HCT116 (cell line): ENCODE measurements around the gene FCRLB. TPM values are rescaled to one million over a fixed set of nuclear protein-coding genes. Genes with fewer than 3 reads are reported as not detected.

ENCODE experiments used
- ATAC-seq: fragments of 200-7000 bp; cut with Tn5 transposase; 2 replicates; pipeline ENCODE4 v1.9.1; 2020; ENCODE audit warnings: mild to moderate bottlenecking, moderate library complexity
- BruUV-seq: library from RNA; stranded (reverse); fragments of 400-500 nt; replicated peaks from 2 replicates; lab custom pipeline; 2021; lab: Mats Ljungman, UMichigan
- CTCF ChIA-PET: fragments of 300-600 bp; sonication (Branson Sonifier 250); formaldehyde crosslinking; loops from one replicate; lab custom pipeline; 2021; ENCODE audit warnings: antibody characterized with exemption; lab: Charles Lee
- POLR2A ChIA-PET: fragments of 300-600, 350-600 bp; sonication (Branson Sonifier 250); formaldehyde crosslinking; loops from one replicate; lab custom pipeline; 2021; ENCODE audit warnings: antibody characterized with exemption; lab: Charles Lee
- RAD21 ChIA-PET, 2 experiments: fragments of 300-600 bp; sonication (Branson Sonifier 250); formaldehyde crosslinking; loops; one replicate each; lab custom pipeline; 2023; ENCODE audit warnings: low total read pairs in 2 of 2; ENCODE audit not compliant: uncharacterized antibody in 2 of 2, unreplicated experiment in 2 of 2, low non-redundant PET in 1 of 2; lab: Charles Lee
- DNase-seq: peaks from one replicate; pipeline ENCODE4 v3.0.0-alpha.2; 2010; ENCODE audit warnings: low read depth, low spot score
- H2AFZ ChIP-seq: fragments of 200-600 bp; shearing (Covaris generic), sonication (generic); 2 replicates; pipeline ENCODE4 v1.6.1; 2017; ENCODE audit warnings: low read depth, mixed run types, mixed read lengths, antibody characterized with exemption, low read length; ENCODE audit not compliant: poor library complexity, severe bottlenecking
- H3K27ac ChIP-seq: 2 replicates; pipeline ENCODE4 v1.5.1; 2012; ENCODE audit warnings: low read depth, low read length
- H3K27me3 ChIP-seq: fragments of 200-600 bp; sonication (generic); 2 replicates; pipeline ENCODE4 v1.6.1; 2016; ENCODE audit warnings: mixed run types, low read length, mixed read lengths; ENCODE audit not compliant: insufficient read depth
- H3K36me3 ChIP-seq, 2 experiments: fragments of 200-500 bp in 1 of 2; fragments of 200-600 bp in 1 of 2; sonication (Bioruptor generic) in 1 of 2; sonication (generic) in 1 of 2; 2 replicates each; pipeline versions ENCODE4 v1.5.1 to v1.6.1; 2014 to 2016; ENCODE audit warnings: low read length in 2 of 2, inconsistent platforms in 1 of 2, mixed read lengths in 1 of 2, mixed run types in 1 of 2; ENCODE audit not compliant: insufficient read depth in 2 of 2, control insufficient read depth in 1 of 2
- H3K4me1 ChIP-seq, 2 experiments: fragments of 200-600 bp in 1 of 2; sonication (generic) in 1 of 2; 2 replicates each; pipeline versions ENCODE4 v1.5.1 to v1.6.1; 2012 to 2017; ENCODE audit warnings: low read length in 2 of 2, inconsistent platforms in 1 of 2, mild to moderate bottlenecking in 1 of 2, mixed read lengths in 1 of 2, mixed run types in 1 of 2, moderate library complexity in 1 of 2; ENCODE audit not compliant: insufficient read depth in 2 of 2, control insufficient read depth in 1 of 2
- H3K4me2 ChIP-seq: fragments of 200-600 bp; sonication (generic); 2 replicates; pipeline ENCODE4 v1.6.1; 2017; ENCODE audit warnings: mixed run types, low read length, mixed read lengths
- H3K4me3 ChIP-seq, 2 experiments: fragments of 200-600 bp in 1 of 2; sonication (generic) in 1 of 2; replicated peaks in 1 of 2; 2 replicates each; pipeline ENCODE4 v1.5.1; 2011 to 2016; ENCODE audit warnings: low read length in 2 of 2, control low read depth in 1 of 2, low read depth in 1 of 2, mild to moderate bottlenecking in 1 of 2, mixed read lengths in 1 of 2, mixed run types in 1 of 2
- H3K79me2 ChIP-seq: fragments of 200-600 bp; sonication (generic); 2 replicates; pipeline ENCODE4 v1.6.1; 2017; ENCODE audit warnings: mild to moderate bottlenecking, mixed run types, low read length, moderate library complexity, mixed read lengths; ENCODE audit not compliant: insufficient read depth
- H3K9ac ChIP-seq: fragments of 200-600 bp; sonication (generic); 2 replicates; pipeline ENCODE4 v1.6.1; 2016; ENCODE audit warnings: low read length, mixed read lengths
- H3K9me2 ChIP-seq: fragments of 200-600 bp; sonication (generic), shearing (Covaris generic); 2 replicates; pipeline ENCODE4 v1.6.1; 2017; ENCODE audit warnings: mixed run types, mild to moderate bottlenecking, moderate library complexity; ENCODE audit not compliant: insufficient read depth
- H3K9me3 ChIP-seq, 2 experiments: fragments of 200-500 bp in 1 of 2; fragments of 200-600 bp in 1 of 2; sonication (Bioruptor generic) in 1 of 2; sonication (generic) in 1 of 2; 2 replicates each; pipeline ENCODE4 v1.6.1; 2014 to 2017; ENCODE audit warnings: low read length in 2 of 2, mixed read lengths in 2 of 2, inconsistent platforms in 1 of 2, low read depth in 1 of 2, mild to moderate bottlenecking in 1 of 2, mixed run types in 1 of 2, moderate library complexity in 1 of 2; ENCODE audit not compliant: control insufficient read depth in 1 of 2, insufficient read depth in 1 of 2
- H4K20me1 ChIP-seq: fragments of 200-600 bp; sonication (generic), shearing (Covaris generic); 2 replicates; pipeline ENCODE4 v1.6.1; 2017; ENCODE audit warnings: mixed run types, mild to moderate bottlenecking, moderate library complexity; ENCODE audit not compliant: insufficient read depth
- CEBPB ChIP-seq: IDR thresholded peaks from 2 replicates; pipeline ENCODE4 v1.6.1; 2012; ENCODE audit warnings: low read depth
- EZH2 ChIP-seq: fragments of 200-600 bp; sonication (generic); IDR thresholded peaks from 2 replicates; pipeline ENCODE4 v1.6.1; 2017; ENCODE audit warnings: antibody characterized with exemption, mixed run types
- POLR2AphosphoS5 ChIP-seq: IDR thresholded peaks from 2 replicates; pipeline ENCODE4 v1.6.1; 2011; ENCODE audit warnings: mild to moderate bottlenecking, low read depth, low read length, moderate library complexity
- SRF ChIP-seq: IDR thresholded peaks from 2 replicates; pipeline ENCODE4 v1.6.1; 2012; ENCODE audit warnings: low read depth
- ZNF274 ChIP-seq: fragments of 200-500 bp; sonication (Bioruptor generic); IDR thresholded peaks from 2 replicates; pipeline ENCODE4 v1.6.1; 2014; ENCODE audit warnings: mild to moderate bottlenecking, low read depth, low read length, inconsistent platforms
- intact Hi-C: fragments of 100-400 bp; cut with micrococcal nuclease; formaldehyde crosslinking; loops from 2 replicates; pipeline ENCODE4 v1.10.0; 2022
- total RNA-seq: library from RNA; stranded (reverse); gene quantifications from one replicate; pipeline ENCODE4 v1.2.1, GENCODE V29; 2021; ENCODE audit not compliant: unreplicated experiment
- TF ChIP-seq, protein P1 (sequence below): IDR thresholded peaks from 2 replicates; pipeline ENCODE4 v1.6.1; 2012; ENCODE audit warnings: low read depth

FCRLB gene
- total RNA-seq, 1 experiment from 2014 or later, result 1.0 TPM

DNA sequence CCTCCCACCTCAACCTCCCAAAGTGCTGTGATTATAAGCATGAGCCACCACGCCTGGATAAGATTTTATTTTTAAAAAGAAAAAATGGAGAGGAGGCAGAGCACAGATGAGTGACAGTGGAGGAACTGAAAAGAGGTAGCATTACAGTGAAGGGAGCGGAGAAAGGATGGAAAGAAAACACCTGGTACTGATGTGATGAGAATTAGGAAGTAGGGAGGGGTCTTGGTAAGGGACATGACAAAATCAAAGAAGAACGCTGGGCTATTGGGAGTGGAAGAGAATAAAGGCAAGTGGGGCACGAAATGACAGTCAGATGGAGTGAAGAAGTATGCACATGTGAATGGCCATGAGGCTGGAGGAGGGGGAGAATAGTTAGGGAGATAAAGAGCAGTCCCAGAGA, 12.0 kb upstream of the FCRLB start:
- H3K4me2 ChIP-seq, result no peak overlapping the region
- TF ChIP-seq SRF (no peak), POLR2AphosphoS5 (no peak), EZH2 (no peak)
- TF ChIP-seq, protein P1, sequence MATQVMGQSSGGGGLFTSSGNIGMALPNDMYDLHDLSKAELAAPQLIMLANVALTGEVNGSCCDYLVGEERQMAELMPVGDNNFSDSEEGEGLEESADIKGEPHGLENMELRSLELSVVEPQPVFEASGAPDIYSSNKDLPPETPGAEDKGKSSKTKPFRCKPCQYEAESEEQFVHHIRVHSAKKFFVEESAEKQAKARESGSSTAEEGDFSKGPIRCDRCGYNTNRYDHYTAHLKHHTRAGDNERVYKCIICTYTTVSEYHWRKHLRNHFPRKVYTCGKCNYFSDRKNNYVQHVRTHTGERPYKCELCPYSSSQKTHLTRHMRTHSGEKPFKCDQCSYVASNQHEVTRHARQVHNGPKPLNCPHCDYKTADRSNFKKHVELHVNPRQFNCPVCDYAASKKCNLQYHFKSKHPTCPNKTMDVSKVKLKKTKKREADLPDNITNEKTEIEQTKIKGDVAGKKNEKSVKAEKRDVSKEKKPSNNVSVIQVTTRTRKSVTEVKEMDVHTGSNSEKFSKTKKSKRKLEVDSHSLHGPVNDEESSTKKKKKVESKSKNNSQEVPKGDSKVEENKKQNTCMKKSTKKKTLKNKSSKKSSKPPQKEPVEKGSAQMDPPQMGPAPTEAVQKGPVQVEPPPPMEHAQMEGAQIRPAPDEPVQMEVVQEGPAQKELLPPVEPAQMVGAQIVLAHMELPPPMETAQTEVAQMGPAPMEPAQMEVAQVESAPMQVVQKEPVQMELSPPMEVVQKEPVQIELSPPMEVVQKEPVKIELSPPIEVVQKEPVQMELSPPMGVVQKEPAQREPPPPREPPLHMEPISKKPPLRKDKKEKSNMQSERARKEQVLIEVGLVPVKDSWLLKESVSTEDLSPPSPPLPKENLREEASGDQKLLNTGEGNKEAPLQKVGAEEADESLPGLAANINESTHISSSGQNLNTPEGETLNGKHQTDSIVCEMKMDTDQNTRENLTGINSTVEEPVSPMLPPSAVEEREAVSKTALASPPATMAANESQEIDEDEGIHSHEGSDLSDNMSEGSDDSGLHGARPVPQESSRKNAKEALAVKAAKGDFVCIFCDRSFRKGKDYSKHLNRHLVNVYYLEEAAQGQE, result no peak
- ChIA-PET CTCF (no interaction called here), RAD21 (no interaction called here), POLR2A (no interaction called here)
- no TSS peak for BruUV-seq
- no peaks in the 10 kb centered on the region for H4K20me1 ChIP-seq
- no peak overlapping the region for H3K27ac ChIP-seq
- H2AFZ ChIP-seq, result no peak overlapping the region
- no peaks in the 10 kb centered on the region for H3K27me3 ChIP-seq
- H3K9me3 ChIP-seq, result no peaks in the 10 kb centered on the region
- H3K9me2 ChIP-seq, result no peaks in the 10 kb centered on the region
- H3K9ac ChIP-seq, result no peak overlapping the region
- H3K79me2 ChIP-seq, result no peaks in the 10 kb centered on the region
- DNase-seq (no peak), ATAC-seq (no peak)
- intact Hi-C loops, result no loop called here
- H3K4me1 ChIP-seq, result peaks cover 0 to 11% of the 10 kb centered on the region in 2 experiments; a peak in 2 of 4 replicates
- H3K4me3 ChIP-seq, result no peak overlapping the region
- no peaks in the 10 kb centered on the region for H3K36me3 ChIP-seq

DNA sequence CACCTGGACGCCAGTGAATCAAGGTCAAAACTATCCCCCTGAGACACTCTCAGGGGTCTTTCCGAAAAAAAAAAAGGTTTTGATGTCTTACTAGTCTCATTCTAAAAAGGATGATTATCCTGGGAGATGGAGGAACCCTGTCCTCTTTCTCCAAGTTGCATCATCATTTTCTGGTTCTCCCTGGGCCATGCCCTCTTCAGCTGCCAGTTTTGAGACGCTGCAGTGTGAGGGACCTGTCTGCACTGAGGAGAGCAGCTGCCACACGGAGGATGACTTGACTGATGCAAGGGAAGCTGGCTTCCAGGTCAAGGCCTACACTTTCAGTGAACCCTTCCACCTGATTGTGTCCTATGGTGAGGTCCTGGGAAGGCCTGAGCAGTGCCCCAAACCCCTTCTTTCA, 10.8 kb upstream of the FCRLB start:
- Histone ChIP-seq H3K79me2 (no peaks in the 10 kb centered on the region), H3K27me3 (no peaks in the 10 kb centered on the region), H3K9me2 (no peaks in the 10 kb centered on the region), H2AFZ (no peak overlapping the region), H3K9me3 (no peaks in the 10 kb centered on the region), H3K27ac (no peak overlapping the region), H3K9ac (no peak overlapping the region), H3K4me2 (no peak overlapping the region), H3K4me3 (no peak overlapping the region), H3K36me3 (no peaks in the 10 kb centered on the region), H4K20me1 (no peaks in the 10 kb centered on the region), H3K4me1 (peaks cover 0 to 11% of the 10 kb centered on the region in 2 experiments; a peak in 2 of 4 replicates)
- BruUV-seq, result no TSS peak
- intact Hi-C loops, result no loop called here
- ATAC-seq, result no peak
- CTCF ChIA-PET, result no interaction called here
- POLR2A ChIA-PET, result no interaction called here
- no peak for DNase-seq
- TF ChIP-seq, protein P1, result no peak
- TF ChIP-seq ZNF274, result no peak
- peak; percentile 30; the same call in 1 of the 2 replicates for TF ChIP-seq CEBPB
- no peak for TF ChIP-seq SRF
- RAD21 ChIA-PET, result no interaction called here
